Ishikawa (cell line): ENCODE results near the gene WIPF3.

Experiments used
- EP300 ChIP-seq: IDR thresholded peaks from 2 replicates; pipeline ENCODE4 v1.6.1; 2012; ENCODE audit warnings: borderline replicate concordance
- NFIC ChIP-seq: IDR thresholded peaks from 2 replicates; pipeline ENCODE4 v1.6.1; 2012
- RAD21 ChIP-seq: IDR thresholded peaks from 2 replicates; pipeline ENCODE4 v1.6.1; 2012; ENCODE audit warnings: low read depth
- TAF1 ChIP-seq: IDR thresholded peaks from 2 replicates; pipeline ENCODE4 v1.6.1; 2012; ENCODE audit warnings: low read depth, mild to moderate bottlenecking
- TCF12 ChIP-seq: IDR thresholded peaks from 2 replicates; pipeline ENCODE4 v1.6.1; 2012; ENCODE audit warnings: low read depth
- YY1 ChIP-seq: IDR thresholded peaks from 2 replicates; pipeline ENCODE4 v1.6.1; 2012; ENCODE audit warnings: low read depth
- TF ChIP-seq, protein P1 (sequence below): IDR thresholded peaks from 2 replicates; pipeline ENCODE4 v1.6.1; 2012

- TF ChIP-seq, protein P1, sequence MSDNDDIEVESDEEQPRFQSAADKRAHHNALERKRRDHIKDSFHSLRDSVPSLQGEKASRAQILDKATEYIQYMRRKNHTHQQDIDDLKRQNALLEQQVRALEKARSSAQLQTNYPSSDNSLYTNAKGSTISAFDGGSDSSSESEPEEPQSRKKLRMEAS = no peak
- TF ChIP-seq TAF1 = no peak
- TF ChIP-seq RAD21 = no peak
- no peak for TF ChIP-seq YY1
- no peak for TF ChIP-seq TCF12
- no peak for TF ChIP-seq EP300
- TF ChIP-seq NFIC = no peak
Observed at GRCh38 chr7:29818308-29818707, 12.0 kb downstream of the WIPF3 start.
